Mesothelial cell of epicardium (in vitro differentiated cells): ENCODE results near the gene SPDYA. TPM values are rescaled to one million over a fixed set of nuclear protein-coding genes. Genes with fewer than 3 reads are reported as not detected.
A peak's percentile ranks its signal among the peaks of the same experiment; 100 is the strongest.

Experiments
- DNase-seq, 2 experiments: peaks; one replicate each; pipeline ENCODE4 v3.0.0; 2021; ENCODE audit warnings: low spot score in 2 of 2; ENCODE audit not compliant: unreplicated experiment in 2 of 2
- H3K27ac Mint-ChIP-seq: 2 replicates; pipeline ENCODE4 v1.8.0; 2021; ENCODE audit warnings: mixed read lengths
- H3K27me3 Mint-ChIP-seq: 2 replicates; pipeline ENCODE4 v1.8.0; 2021; ENCODE audit warnings: low read depth, mixed read lengths
- H3K36me3 Mint-ChIP-seq: 2 replicates; pipeline ENCODE4 v1.8.0; 2021; ENCODE audit warnings: mixed read lengths
- H3K4me1 Mint-ChIP-seq: 2 replicates; pipeline ENCODE4 v1.8.0; 2021; ENCODE audit warnings: mixed read lengths
- H3K4me3 Mint-ChIP-seq: 2 replicates; pipeline ENCODE4 v1.8.0; 2021; ENCODE audit warnings: mild to moderate bottlenecking, moderate library complexity, mixed read lengths
- H3K9me3 Mint-ChIP-seq: 2 replicates; pipeline ENCODE4 v1.8.0; 2021; ENCODE audit warnings: mixed read lengths
- total RNA-seq: library from RNA; stranded (reverse); gene quantifications from 3 replicates; pipeline ENCODE4 v1.2.1, GENCODE V29; 2021
- TF ChIP-seq, protein P1 (sequence below): fragments of 200-600 bp; sonication (generic); IDR thresholded peaks from one replicate; pipeline ENCODE4 v1.5.0; 2021; ENCODE audit warnings: antibody characterized with exemption; ENCODE audit not compliant: unreplicated experiment

Gene SPDYA
- total RNA-seq, 1 donor from 2014 or later, result 1.7 TPM

DNA sequence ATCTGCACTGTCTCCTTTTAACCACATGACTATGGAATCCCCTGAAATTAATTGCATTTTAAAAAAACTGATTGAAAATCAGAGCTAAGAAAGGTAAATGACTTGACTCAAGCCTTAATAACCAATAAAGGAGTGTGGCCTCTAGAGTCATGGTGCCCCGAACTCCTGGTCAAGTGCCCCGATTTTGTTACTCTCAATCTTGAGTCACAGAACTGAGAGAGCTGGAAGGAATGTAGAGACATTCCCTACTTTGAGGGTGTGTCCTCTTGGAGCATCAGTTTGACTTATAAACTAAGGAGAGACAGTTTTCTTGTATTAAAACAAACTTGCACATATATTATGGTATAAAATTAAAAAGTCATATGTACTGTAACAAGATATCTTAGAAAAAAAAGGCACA lies 86.3 kb downstream of the SPDYA start:
- peak overlapping the region; percentile 34 for H3K4me3 Mint-ChIP-seq
- TF ChIP-seq, protein P1, sequence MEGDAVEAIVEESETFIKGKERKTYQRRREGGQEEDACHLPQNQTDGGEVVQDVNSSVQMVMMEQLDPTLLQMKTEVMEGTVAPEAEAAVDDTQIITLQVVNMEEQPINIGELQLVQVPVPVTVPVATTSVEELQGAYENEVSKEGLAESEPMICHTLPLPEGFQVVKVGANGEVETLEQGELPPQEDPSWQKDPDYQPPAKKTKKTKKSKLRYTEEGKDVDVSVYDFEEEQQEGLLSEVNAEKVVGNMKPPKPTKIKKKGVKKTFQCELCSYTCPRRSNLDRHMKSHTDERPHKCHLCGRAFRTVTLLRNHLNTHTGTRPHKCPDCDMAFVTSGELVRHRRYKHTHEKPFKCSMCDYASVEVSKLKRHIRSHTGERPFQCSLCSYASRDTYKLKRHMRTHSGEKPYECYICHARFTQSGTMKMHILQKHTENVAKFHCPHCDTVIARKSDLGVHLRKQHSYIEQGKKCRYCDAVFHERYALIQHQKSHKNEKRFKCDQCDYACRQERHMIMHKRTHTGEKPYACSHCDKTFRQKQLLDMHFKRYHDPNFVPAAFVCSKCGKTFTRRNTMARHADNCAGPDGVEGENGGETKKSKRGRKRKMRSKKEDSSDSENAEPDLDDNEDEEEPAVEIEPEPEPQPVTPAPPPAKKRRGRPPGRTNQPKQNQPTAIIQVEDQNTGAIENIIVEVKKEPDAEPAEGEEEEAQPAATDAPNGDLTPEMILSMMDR, result no peak
- H3K9me3 Mint-ChIP-seq, result no peaks in the 10 kb centered on the region
- H3K27ac Mint-ChIP-seq, result peak overlapping the region; percentile 83
- no peaks in the 10 kb centered on the region for H3K36me3 Mint-ChIP-seq
- peaks cover 36% of the 10 kb centered on the region for H3K4me1 Mint-ChIP-seq
- no peaks in the 10 kb centered on the region for H3K27me3 Mint-ChIP-seq
- DNase-seq, result no peak

DNA sequence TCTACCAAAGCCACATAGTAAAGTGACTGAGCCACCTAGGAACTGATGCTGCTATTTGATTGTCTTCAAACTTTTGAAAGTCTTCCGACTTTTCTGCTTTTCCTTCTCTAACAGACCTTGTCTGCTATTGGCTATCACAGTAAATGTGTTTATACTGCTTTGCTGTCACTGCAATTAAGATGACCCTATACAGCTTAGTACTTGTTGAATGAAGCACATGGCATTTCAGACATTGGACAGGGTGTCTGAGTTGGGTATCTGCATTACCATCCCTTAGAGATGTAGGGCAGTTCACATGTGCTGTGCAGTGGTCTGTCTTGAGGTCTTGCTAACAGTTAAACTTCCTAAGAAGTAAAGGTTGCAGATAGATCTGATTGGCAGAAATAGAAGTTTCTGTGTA lies 87.4 kb downstream of the SPDYA start:
- no peaks in the 10 kb centered on the region for H3K27me3 Mint-ChIP-seq
- no peak overlapping the region for H3K27ac Mint-ChIP-seq
- H3K9me3 Mint-ChIP-seq, result no peaks in the 10 kb centered on the region
- TF ChIP-seq, protein P1, result no peak
- no peak for DNase-seq
- H3K4me1 Mint-ChIP-seq, result peaks cover 36% of the 10 kb centered on the region
- H3K4me3 Mint-ChIP-seq, result no peak overlapping the region
- no peaks in the 10 kb centered on the region for H3K36me3 Mint-ChIP-seq

Other genes with a start within 250 kb of the SPDYA start
- 158 to 161 TPM (median 160 TPM) in 3 replicates for gene PPP1CB, start 59.0 kb upstream of the SPDYA start, total RNA-seq
- 18.6 to 19.2 TPM (median 19.1 TPM) in 3 replicates for gene TRMT61B, start 59.5 kb downstream of the SPDYA start, total RNA-seq
- 65.3 to 66.9 TPM (median 65.5 TPM) in 3 replicates for gene WDR43, start 83.8 kb downstream of the SPDYA start, total RNA-seq
- gene TOGARAM2, start 170.5 kb downstream of the SPDYA start, total RNA-seq, result 0.16 to 0.40 TPM (median 0.38 TPM) in 3 replicates